ENCODE data around the gene MAPKBP1. TPM values are rescaled to one million over a fixed set of nuclear protein-coding genes. Genes with fewer than 3 reads are reported as not detected.

The MAPKBP1 gene
- total RNA-seq, 4 donors from 2014 or later, result 18.4 to 37.6 (median 29.8) TPM

DNA sequence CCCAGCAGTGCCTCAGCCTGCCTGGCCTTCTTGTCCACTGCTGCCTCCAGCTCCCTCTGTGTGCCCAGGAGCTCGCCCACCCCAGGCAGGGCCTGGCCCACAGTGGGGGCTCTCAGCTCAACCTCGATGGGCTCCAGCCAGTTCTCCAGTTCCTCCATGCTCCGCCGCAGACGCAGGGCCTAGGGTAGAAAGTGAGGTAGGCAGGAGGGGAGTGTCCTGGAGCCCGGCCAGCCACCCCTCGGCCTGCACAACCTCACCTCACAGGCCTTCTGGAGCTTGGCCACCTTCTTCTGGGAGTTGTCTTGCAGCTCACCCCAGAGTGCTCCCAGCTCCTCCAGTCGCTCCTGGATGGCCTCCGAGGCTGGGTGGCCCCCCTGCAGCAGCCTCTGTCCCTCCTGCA is 83.0 kb downstream of the MAPKBP1 start:
- 54 to 60% methylated on average over 2 of the region's 9 CpGs for WGBS, 2 donors

DNA sequence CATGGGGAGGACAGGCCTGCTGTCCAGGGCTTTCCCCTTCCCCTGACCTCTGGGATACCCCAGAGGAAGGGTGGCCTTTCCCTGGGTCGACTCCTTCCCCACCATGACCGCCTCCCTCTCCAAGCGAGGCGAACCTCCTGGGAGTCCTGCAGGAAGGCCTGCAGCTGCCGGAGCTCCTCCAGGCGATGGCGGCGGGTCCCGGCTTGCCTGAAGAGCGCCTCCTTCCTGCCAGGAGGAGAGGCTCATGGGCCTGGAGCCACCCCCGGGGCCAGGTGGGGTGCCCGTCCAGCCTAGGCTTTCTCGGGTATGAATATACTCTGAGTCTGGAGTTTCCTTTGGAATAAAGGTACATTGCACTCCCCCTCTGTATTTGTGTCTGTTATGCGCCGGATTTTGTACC is 84.5 kb downstream of the MAPKBP1 start:
- Histone ChIP-seq H3K4me3 (no peak overlapping the region), H3K36me3 (no peaks in the 10 kb centered on the region), H3K4me1 (peaks cover 0 to 47% (median 0%) of the 10 kb centered on the region in 3 donors), H3K27ac (no peak overlapping the region), H3K27me3 (peaks cover 0 to 37% (median 0%) of the 10 kb centered on the region in 4 donors), H3K9me3 (no peaks in the 10 kb centered on the region)
- intact Hi-C loops (cut with DNase I), result no loop called here
- DNase-seq, result no peak
- 57 to 65% methylated on average over 4 to 5 of the region's 15 CpGs for WGBS, 2 donors
- TF ChIP-seq POLR2A (IDR thresholded peaks at IDR 0.05), result no peak
- TF ChIP-seq, protein P1, sequence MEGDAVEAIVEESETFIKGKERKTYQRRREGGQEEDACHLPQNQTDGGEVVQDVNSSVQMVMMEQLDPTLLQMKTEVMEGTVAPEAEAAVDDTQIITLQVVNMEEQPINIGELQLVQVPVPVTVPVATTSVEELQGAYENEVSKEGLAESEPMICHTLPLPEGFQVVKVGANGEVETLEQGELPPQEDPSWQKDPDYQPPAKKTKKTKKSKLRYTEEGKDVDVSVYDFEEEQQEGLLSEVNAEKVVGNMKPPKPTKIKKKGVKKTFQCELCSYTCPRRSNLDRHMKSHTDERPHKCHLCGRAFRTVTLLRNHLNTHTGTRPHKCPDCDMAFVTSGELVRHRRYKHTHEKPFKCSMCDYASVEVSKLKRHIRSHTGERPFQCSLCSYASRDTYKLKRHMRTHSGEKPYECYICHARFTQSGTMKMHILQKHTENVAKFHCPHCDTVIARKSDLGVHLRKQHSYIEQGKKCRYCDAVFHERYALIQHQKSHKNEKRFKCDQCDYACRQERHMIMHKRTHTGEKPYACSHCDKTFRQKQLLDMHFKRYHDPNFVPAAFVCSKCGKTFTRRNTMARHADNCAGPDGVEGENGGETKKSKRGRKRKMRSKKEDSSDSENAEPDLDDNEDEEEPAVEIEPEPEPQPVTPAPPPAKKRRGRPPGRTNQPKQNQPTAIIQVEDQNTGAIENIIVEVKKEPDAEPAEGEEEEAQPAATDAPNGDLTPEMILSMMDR (IDR thresholded peaks at IDR 0.05), result peak in 1 of 6 experiments; percentile 32

More for the DNA sequence above, 83.0 kb downstream of the MAPKBP1 start:
- TF ChIP-seq, protein P1 (IDR thresholded peaks at IDR 0.05), result no peak
- no peak for TF ChIP-seq POLR2A (IDR thresholded peaks at IDR 0.05)
- Histone ChIP-seq H3K4me1 (peaks cover 0 to 61% (median 0%) of the 10 kb centered on the region in 3 donors), H3K36me3 (no peaks in the 10 kb centered on the region), H3K9me3 (no peaks in the 10 kb centered on the region), H3K27ac (no peak overlapping the region), H3K4me3 (no peak overlapping the region), H3K27me3 (peaks cover 0 to 51% (median 0%) of the 10 kb centered on the region in 4 donors)
- no peak for DNase-seq
- intact Hi-C loops (cut with DNase I), result no loop called here

DNA sequence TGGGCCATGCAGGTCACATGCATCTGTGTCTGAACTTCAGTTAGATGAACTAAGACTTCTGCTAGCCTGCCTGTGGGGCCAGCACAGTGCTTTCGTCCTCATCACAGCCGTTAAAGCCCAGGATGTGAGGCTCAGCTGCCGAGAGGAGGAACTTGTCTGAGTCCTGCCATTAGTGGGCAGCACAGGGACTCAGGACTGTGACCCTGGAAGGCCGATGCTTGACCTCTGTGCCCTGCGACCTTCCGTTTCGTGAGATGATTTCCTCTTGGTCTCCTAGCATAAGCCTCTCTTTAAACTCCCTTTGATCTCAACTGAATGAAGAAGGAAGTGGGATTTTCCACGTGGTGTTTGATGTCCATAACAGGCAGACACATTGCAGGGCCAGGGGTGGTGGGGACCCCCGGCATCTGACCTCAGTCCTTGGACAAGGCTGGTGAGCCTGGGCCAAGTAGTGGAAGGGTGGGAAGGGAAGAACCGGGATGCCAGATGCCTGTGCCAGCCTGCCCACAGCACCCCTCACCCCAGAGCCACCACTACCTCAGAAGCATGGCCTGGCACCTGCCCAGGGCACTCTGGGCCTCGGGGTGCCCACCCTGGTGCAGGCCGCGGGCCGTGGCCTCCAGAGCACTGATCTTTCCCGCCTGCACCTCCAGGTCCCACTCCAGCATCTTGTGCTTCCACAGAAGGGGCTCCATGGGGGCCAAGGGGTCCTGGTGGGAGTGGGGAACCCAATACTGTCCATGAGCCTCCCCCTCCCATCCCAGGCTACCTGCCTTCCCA is 86.0 kb downstream of the MAPKBP1 start:
- DNase-seq, result no peak
- TF ChIP-seq POLR2A (IDR thresholded peaks at IDR 0.05), result no peak
- TF ChIP-seq, protein P1 (IDR thresholded peaks at IDR 0.05), result no peak
- Histone ChIP-seq H3K9me3 (no peaks in the 10 kb centered on the region), H3K36me3 (no peaks in the 10 kb centered on the region), H3K4me3 (no peak overlapping the region), H3K4me1 (peaks cover 0 to 32% (median 0%) of the 10 kb centered on the region in 3 donors), H3K27ac (no peak overlapping the region), H3K27me3 (peaks cover 0 to 22% (median 0%) of the 10 kb centered on the region in 4 donors)
- intact Hi-C loops (cut with DNase I), result no loop called here
- 56 to 66% methylated on average over 5 to 7 of the region's 15 CpGs for WGBS, 2 donors

DNA sequence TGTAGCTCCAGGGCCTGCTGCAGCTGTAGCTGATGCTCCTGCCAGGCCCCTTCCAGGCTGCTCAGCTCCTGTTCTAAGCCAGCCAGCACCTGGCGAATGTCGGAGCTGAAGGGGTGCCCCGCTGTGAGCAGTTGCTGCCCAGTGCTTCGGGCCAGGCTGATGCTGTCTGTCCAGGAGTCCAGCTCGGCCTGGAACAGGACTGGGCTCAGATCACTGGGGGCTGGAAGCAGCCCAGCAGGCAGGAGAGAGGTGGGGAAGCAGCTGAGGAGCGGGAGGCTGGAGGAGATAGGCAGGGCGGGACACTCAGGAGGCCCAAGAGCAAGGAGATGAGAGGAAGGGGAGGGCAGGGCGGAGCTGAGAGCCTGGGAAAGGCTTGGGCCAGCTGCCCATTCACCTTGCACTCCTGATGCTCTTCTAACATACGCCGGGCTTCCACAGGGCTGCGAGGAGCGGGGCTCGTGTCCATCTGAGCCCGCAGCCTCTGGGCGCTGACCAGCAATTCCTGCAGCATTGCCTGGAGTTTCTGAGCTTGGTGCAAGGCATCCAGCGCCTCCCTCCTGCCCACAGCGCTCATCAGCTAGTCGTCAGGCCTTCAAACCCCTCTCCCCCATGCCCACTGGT is 87.6 kb downstream of the MAPKBP1 start:
- WGBS, 2 donors, result 91 to 92% methylated on average over 11 to 12 of the region's 18 CpGs
- TF ChIP-seq, protein P1 (IDR thresholded peaks at IDR 0.05), result no peak
- no peak for TF ChIP-seq POLR2A (IDR thresholded peaks at IDR 0.05)
- no peak for DNase-seq
- Histone ChIP-seq H3K4me3 (no peak overlapping the region), H3K4me1 (peaks cover 0 to 24% (median 0%) of the 10 kb centered on the region in 3 donors), H3K27ac (no peak overlapping the region), H3K9me3 (no peaks in the 10 kb centered on the region), H3K27me3 (peaks cover 0 to 9% (median 0%) of the 10 kb centered on the region in 4 donors), H3K36me3 (no peaks in the 10 kb centered on the region)
- intact Hi-C loops (cut with DNase I), result no loop called here

DNA sequence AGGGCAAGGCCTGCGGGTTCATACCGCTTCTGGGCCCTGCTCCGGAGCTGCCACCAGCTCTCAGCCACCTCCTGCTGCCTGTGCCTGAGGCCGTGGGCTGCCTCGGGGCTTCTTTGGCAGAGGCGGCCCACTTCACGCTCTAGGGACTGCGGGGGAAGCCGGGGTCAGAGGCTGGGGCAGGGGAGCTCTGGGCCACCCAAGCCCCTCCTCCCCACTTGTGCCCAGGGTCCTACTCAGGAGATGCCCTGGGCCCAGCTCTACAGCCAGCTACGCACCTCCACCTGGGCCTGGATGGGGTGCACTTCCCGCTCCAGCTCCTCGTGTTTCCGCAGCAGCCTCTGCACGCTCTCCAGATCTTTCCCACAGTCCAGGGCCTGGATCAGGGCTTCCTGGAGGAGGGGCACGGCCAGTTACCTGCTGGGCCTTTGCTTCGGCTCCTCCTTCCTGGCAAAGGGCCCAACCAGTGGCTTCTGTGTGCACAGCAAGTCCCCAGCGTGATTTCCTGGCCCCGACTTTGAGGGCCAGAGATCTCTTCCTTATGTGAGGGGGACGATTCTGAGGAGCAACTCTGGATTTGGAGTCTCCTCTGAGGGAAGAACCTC is 88.3 kb downstream of the MAPKBP1 start:
- no peak for TF ChIP-seq POLR2A (IDR thresholded peaks at IDR 0.05)
- TF ChIP-seq, protein P1 (IDR thresholded peaks at IDR 0.05), result no peak
- DNase-seq, result no peak
- Histone ChIP-seq H3K4me3 (no peak overlapping the region), H3K27ac (no peak overlapping the region), H3K9me3 (no peaks in the 10 kb centered on the region), H3K27me3 (peaks cover 0 to 3% (median 0%) of the 10 kb centered on the region in 4 donors), H3K36me3 (no peaks in the 10 kb centered on the region), H3K4me1 (peaks cover 0 to 24% (median 0%) of the 10 kb centered on the region in 3 donors)
- WGBS, 2 donors, result 80 to 82% methylated on average over 7 to 10 of the region's 19 CpGs
- intact Hi-C loops (cut with DNase I), result no loop called here
